HL-60 (cell line): ENCODE results near the gene CALM3.

ENCODE experiments used
- DNase-seq, 2 experiments: peaks; one replicate each; pipeline ENCODE4 v3.0.0-alpha.2; 2010 to 2020; ENCODE audit warnings: low read depth in 1 of 2, low spot score in 1 of 2
- H3K27ac ChIP-seq: fragments of 250-450 bp; sonication (Bioruptor Pico); replicated peaks from 2 replicates; pipeline ENCODE4 v1.5.1; 2020; ENCODE audit warnings: mild to moderate bottlenecking, moderate library complexity
- H3K27me3 ChIP-seq: fragments of 250-450 bp; sonication (Bioruptor Pico); 2 replicates; pipeline ENCODE4 v1.5.1; 2021; ENCODE audit warnings: mild to moderate bottlenecking, moderate library complexity; ENCODE audit not compliant: insufficient read depth, poor library complexity, severe bottlenecking
- H3K4me3 ChIP-seq: replicated peaks from 2 replicates; pipeline ENCODE4 v1.5.1; 2011; ENCODE audit warnings: mild to moderate bottlenecking, control low read depth, low read length; ENCODE audit not compliant: insufficient read depth
- GABPA ChIP-seq: IDR thresholded peaks from 2 replicates; pipeline ENCODE4 v1.6.1; 2012; ENCODE audit warnings: low read depth
- POLR2AphosphoS5 ChIP-seq: IDR thresholded peaks from 2 replicates; pipeline ENCODE4 v1.6.1; 2012; ENCODE audit warnings: low read depth
- SPI1 ChIP-seq: IDR thresholded peaks from 2 replicates; pipeline ENCODE4 v1.6.1; 2012; ENCODE audit warnings: low read depth, mild to moderate bottlenecking, borderline replicate concordance
- TF ChIP-seq, protein P1 (sequence below): IDR thresholded peaks from 2 replicates; pipeline ENCODE4 v1.6.1; 2012; ENCODE audit warnings: low read depth; ENCODE audit not compliant: insufficient replicate concordance
- TF ChIP-seq, protein P2 (sequence below): IDR thresholded peaks from one replicate; pipeline ENCODE4 v1.5.1; 2011; ENCODE audit warnings: low read length, control low read depth, inconsistent platforms; ENCODE audit not compliant: insufficient read depth

CALM3 gene

GRCh38 chr19:46637224-46637623, 36.1 kb downstream of the CALM3 start:
- H3K27me3 ChIP-seq, result peaks cover 64% of the 10 kb centered on the region
- DNase-seq, result no peak
- TF ChIP-seq, protein P1, sequence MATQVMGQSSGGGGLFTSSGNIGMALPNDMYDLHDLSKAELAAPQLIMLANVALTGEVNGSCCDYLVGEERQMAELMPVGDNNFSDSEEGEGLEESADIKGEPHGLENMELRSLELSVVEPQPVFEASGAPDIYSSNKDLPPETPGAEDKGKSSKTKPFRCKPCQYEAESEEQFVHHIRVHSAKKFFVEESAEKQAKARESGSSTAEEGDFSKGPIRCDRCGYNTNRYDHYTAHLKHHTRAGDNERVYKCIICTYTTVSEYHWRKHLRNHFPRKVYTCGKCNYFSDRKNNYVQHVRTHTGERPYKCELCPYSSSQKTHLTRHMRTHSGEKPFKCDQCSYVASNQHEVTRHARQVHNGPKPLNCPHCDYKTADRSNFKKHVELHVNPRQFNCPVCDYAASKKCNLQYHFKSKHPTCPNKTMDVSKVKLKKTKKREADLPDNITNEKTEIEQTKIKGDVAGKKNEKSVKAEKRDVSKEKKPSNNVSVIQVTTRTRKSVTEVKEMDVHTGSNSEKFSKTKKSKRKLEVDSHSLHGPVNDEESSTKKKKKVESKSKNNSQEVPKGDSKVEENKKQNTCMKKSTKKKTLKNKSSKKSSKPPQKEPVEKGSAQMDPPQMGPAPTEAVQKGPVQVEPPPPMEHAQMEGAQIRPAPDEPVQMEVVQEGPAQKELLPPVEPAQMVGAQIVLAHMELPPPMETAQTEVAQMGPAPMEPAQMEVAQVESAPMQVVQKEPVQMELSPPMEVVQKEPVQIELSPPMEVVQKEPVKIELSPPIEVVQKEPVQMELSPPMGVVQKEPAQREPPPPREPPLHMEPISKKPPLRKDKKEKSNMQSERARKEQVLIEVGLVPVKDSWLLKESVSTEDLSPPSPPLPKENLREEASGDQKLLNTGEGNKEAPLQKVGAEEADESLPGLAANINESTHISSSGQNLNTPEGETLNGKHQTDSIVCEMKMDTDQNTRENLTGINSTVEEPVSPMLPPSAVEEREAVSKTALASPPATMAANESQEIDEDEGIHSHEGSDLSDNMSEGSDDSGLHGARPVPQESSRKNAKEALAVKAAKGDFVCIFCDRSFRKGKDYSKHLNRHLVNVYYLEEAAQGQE, result no peak
- TF ChIP-seq GABPA, result no peak
- no peak for TF ChIP-seq POLR2AphosphoS5
- TF ChIP-seq SPI1, result no peak
- H3K4me3 ChIP-seq, result no peak overlapping the region
- no peak overlapping the region for H3K27ac ChIP-seq

DNA sequence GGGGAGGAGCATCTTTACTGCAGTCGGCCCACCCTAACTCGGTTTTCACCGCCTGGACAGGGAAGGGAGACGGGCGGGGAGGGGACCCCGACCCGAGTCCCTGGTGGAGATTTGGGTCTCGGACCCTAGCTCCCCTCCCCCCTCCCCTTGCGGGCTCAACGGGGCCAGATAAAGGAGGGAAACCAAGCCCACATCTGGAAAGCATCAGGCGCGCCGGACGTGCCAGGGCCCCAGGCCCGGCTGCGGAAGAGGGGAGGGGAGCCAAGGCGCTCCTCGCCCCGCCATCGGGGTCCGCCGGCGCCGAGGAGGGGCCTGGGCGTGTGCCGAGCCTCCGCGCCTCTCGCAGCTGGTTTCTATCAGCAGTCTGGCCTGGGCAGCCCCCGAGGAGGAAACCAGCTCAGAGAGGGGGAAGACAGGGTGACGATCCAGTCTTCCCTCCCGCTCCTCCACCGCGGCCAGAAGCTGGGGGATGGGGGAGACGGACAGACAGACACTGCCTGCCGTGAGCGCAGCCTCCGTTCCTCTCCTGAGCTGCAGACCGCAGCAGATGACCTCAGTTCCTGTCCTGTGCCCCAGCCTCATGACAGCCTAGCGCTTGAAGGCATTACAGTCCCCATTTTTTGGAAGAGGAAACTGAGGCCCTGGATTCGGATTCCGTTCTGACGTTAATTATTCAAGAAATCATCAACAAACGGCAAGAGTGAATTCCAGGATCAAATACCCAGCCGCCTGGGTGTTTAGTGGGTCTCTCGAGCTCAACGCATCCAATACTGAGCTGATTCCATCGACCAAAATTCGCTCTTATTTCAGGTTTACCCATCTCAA, 38.4 kb downstream of the CALM3 start:
- no peak overlapping the region for H3K27ac ChIP-seq
- TF ChIP-seq SPI1 (no peak), GABPA (no peak)
- TF ChIP-seq, protein P1, result no peak
- peak; percentile 36 to 57 for DNase-seq
- peaks cover 47% of the 10 kb centered on the region for H3K27me3 ChIP-seq
- H3K4me3 ChIP-seq, result peak overlapping the region; percentile 31

DNA sequence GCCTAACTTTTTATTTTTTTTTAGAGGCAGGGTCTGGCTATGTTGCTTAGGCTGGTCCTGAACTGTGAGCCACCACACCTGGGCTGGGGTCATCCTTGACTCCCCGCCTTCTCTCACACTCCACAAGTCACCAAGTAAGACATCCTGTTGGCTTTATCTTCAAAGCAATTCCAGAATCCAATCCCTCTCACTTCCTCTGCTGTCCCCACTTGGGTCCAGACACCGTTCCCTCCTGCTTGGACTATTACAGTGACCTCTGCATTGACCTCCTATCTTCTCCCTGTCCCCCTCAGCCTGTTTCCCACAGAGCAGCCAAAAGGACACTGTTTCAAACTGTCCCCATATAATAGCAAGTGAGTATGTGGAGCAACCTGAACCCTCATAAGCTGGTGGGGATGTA, 39.5 kb downstream of the CALM3 start:
- DNase-seq, result no peak
- Histone ChIP-seq H3K27me3 (peaks cover 40% of the 10 kb centered on the region), H3K27ac (no peak overlapping the region), H3K4me3 (no peak overlapping the region)
- TF ChIP-seq, protein P2, sequence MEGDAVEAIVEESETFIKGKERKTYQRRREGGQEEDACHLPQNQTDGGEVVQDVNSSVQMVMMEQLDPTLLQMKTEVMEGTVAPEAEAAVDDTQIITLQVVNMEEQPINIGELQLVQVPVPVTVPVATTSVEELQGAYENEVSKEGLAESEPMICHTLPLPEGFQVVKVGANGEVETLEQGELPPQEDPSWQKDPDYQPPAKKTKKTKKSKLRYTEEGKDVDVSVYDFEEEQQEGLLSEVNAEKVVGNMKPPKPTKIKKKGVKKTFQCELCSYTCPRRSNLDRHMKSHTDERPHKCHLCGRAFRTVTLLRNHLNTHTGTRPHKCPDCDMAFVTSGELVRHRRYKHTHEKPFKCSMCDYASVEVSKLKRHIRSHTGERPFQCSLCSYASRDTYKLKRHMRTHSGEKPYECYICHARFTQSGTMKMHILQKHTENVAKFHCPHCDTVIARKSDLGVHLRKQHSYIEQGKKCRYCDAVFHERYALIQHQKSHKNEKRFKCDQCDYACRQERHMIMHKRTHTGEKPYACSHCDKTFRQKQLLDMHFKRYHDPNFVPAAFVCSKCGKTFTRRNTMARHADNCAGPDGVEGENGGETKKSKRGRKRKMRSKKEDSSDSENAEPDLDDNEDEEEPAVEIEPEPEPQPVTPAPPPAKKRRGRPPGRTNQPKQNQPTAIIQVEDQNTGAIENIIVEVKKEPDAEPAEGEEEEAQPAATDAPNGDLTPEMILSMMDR, result no peak
- TF ChIP-seq, protein P1, result no peak
- TF ChIP-seq SPI1 (no peak), POLR2AphosphoS5 (no peak), GABPA (no peak)

DNA sequence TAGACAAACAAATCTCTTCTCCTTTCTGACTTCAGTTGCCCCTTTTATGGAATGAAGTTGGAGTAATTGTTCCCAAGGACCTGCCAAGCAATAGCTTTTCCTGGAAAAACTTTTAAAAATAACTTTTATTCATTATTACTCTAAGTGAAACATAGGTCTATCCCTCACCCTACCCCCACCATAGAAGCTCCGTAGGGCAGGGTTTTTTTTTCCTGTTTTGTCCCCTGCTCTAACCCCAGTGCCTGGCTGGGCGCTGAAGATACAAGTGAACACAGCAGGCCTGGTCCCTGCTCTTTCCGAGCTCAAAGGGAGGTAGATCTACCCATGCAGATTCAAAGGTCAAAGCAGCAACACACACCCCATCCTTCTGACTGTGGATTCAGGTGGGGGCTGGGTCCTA, 43.6 kb downstream of the CALM3 start:
- Histone ChIP-seq H3K27me3 (peaks cover 24% of the 10 kb centered on the region), H3K4me3 (no peak overlapping the region), H3K27ac (no peak overlapping the region)
- no peak for DNase-seq
- TF ChIP-seq POLR2AphosphoS5, result no peak
- TF ChIP-seq GABPA, result no peak
- TF ChIP-seq, protein P2, result no peak
- TF ChIP-seq, protein P1, result no peak
- no peak for TF ChIP-seq SPI1
